Neuronal stem cell (in vitro differentiated cells): ENCODE measurements around the gene THSD7A.
A peak's percentile ranks its signal among the peaks of the same experiment; 100 is the strongest.

Experiments
- DNase-seq: peaks from one replicate; pipeline ENCODE4 v3.0.0-alpha.2; 2013; ENCODE audit warnings: low spot score
- H2AFZ ChIP-seq: one replicate; pipeline ENCODE4 v1.6.1; 2013; ENCODE audit warnings: mild to moderate bottlenecking, low read length, inconsistent platforms
- H2AK5ac ChIP-seq: 2 replicates; pipeline ENCODE4 v1.6.1; 2013; ENCODE audit warnings: low read depth, mild to moderate bottlenecking, inconsistent platforms, low read length, moderate library complexity, mixed read lengths
- H2BK120ac ChIP-seq: 2 replicates; pipeline ENCODE4 v1.6.1; 2013; ENCODE audit warnings: low read depth, mild to moderate bottlenecking, inconsistent platforms, low read length, moderate library complexity, mixed read lengths
- H2BK12ac ChIP-seq: one replicate; pipeline ENCODE4 v1.6.1; 2013; ENCODE audit warnings: low read length, inconsistent platforms
- H2BK15ac ChIP-seq: 2 replicates; pipeline ENCODE4 v1.6.1; 2013; ENCODE audit warnings: mild to moderate bottlenecking, low read length, inconsistent platforms, mixed read lengths
- H2BK5ac ChIP-seq: one replicate; pipeline ENCODE4 v1.6.1; 2013; ENCODE audit warnings: inconsistent platforms, mild to moderate bottlenecking, low read length, moderate library complexity
- H3K14ac ChIP-seq: one replicate; pipeline ENCODE4 v1.6.1; 2013; ENCODE audit warnings: low read length, inconsistent platforms
- H3K18ac ChIP-seq: 2 replicates; pipeline ENCODE4 v1.6.1; 2013; ENCODE audit warnings: low read length, inconsistent platforms
- H3K23ac ChIP-seq: 2 replicates; pipeline ENCODE4 v1.6.1; 2013; ENCODE audit warnings: low read depth, mild to moderate bottlenecking, mixed read lengths, low read length, inconsistent platforms; ENCODE audit not compliant: poor library complexity
- H3K27ac ChIP-seq: replicated peaks from 3 replicates; pipeline ENCODE4 v1.5.1; 2013; ENCODE audit warnings: low read length, inconsistent platforms
- H3K27me3 ChIP-seq, 3 experiments: 2 replicates each; pipeline ENCODE4 v1.6.1; 2013; ENCODE audit warnings: low read length in 3 of 3, mild to moderate bottlenecking in 2 of 3, inconsistent platforms in 1 of 3, low read depth in 1 of 3, mixed read lengths in 1 of 3, moderate library complexity in 1 of 3; ENCODE audit not compliant: control insufficient read depth in 3 of 3, insufficient read depth in 3 of 3
- H3K36me3 ChIP-seq, 2 donors: replicated peaks in 1 of 2; 2 replicates each; pipeline ENCODE4 v1.6.1; 2013; ENCODE audit warnings: low read length in 2 of 2; ENCODE audit not compliant: control insufficient read depth in 2 of 2, insufficient read depth in 2 of 2
- H3K4ac ChIP-seq: 2 replicates; pipeline ENCODE4 v1.6.1; 2013; ENCODE audit warnings: inconsistent platforms, mild to moderate bottlenecking, low read length, moderate library complexity
- H3K4me1 ChIP-seq, 2 donors: 1 replicate in 1 of 2; 2 replicates in 1 of 2; pipeline ENCODE4 v1.6.1; 2013; ENCODE audit warnings: low read length in 2 of 2, low read depth in 1 of 2; ENCODE audit not compliant: control insufficient read depth in 2 of 2, insufficient read depth in 1 of 2
- H3K4me2 ChIP-seq: one replicate; pipeline ENCODE4 v1.6.1; 2013; ENCODE audit warnings: mild to moderate bottlenecking, low read length, inconsistent platforms; ENCODE audit not compliant: insufficient read depth, poor library complexity, severe bottlenecking
- H3K4me3 ChIP-seq, 2 donors: 2 replicates each; pipeline ENCODE4 v1.5.1; 2013; ENCODE audit warnings: low read length in 2 of 2, mild to moderate bottlenecking in 2 of 2, inconsistent platforms in 1 of 2, moderate library complexity in 1 of 2
- H3K79me1 ChIP-seq: one replicate; pipeline ENCODE4 v1.6.1; 2013; ENCODE audit warnings: low read depth, mild to moderate bottlenecking, inconsistent platforms, low read length, moderate library complexity
- H3K9ac ChIP-seq: one replicate; pipeline ENCODE4 v1.6.1; 2013; ENCODE audit warnings: mild to moderate bottlenecking, low read depth, low read length, inconsistent platforms; ENCODE audit not compliant: poor library complexity
- H3K9me3 ChIP-seq, 2 donors: replicated peaks in 1 of 2; 2 replicates each; pipeline versions ENCODE3 to v1.6.1; 2013; ENCODE audit warnings: low read length in 2 of 2, mild to moderate bottlenecking in 2 of 2, inconsistent platforms in 1 of 2, low read depth in 1 of 2, mixed read lengths in 1 of 2, moderate library complexity in 1 of 2; ENCODE audit not compliant: control insufficient read depth in 2 of 2, insufficient read depth in 1 of 2
- H4K8ac ChIP-seq: one replicate; pipeline ENCODE4 v1.6.1; 2013; ENCODE audit warnings: low read depth, mild to moderate bottlenecking, inconsistent platforms, low read length, moderate library complexity
- H4K91ac ChIP-seq: one replicate; pipeline ENCODE4 v1.6.1; 2013; ENCODE audit warnings: low read length, low read depth, mild to moderate bottlenecking, inconsistent platforms; ENCODE audit not compliant: poor library complexity
- WGBS, 2 donors: extraction: QIAGEN DNeasy Blood & Tissue Kit; methylation state at CpG; one replicate each; pipeline ENCODE4 v1.1.7; 2013; ENCODE audit warnings: missing lambda C conversion rate in 2 of 2, mixed read lengths in 1 of 2; ENCODE audit not compliant: insufficient read length in 2 of 2, insufficient replicate concordance in 1 of 2; ENCODE audit errors: extremely low coverage in 2 of 2; 5-methylcytosine and 5-hydroxymethylcytosine counted together

Gene THSD7A

GRCh38 chr7:11612737-11613136 is 219.3 kb downstream of the THSD7A start:
- Histone ChIP-seq H3K9me3 (no peaks in the 10 kb centered on the region), H4K8ac (no peak overlapping the region), H3K14ac (no peak overlapping the region), H3K9ac (no peak overlapping the region), H3K4ac (no peak overlapping the region), H3K4me1 (peaks cover 0 to 2% of the 10 kb centered on the region in 2 donors), H3K4me3 (no peak overlapping the region), H3K27ac (no peak overlapping the region), H4K91ac (no peak overlapping the region), H2AK5ac (no peak overlapping the region), H3K27me3 (no peaks in the 10 kb centered on the region), H3K23ac (no peak overlapping the region), H2BK120ac (no peak overlapping the region), H3K79me1 (no peaks in the 10 kb centered on the region), H2BK5ac (no peak overlapping the region), H3K36me3 (no peaks in the 10 kb centered on the region), H2BK12ac (no peak overlapping the region), H2AFZ (no peak overlapping the region), H3K18ac (no peak overlapping the region), H3K4me2 (no peak overlapping the region), H2BK15ac (no peak overlapping the region)
- no peak for DNase-seq
- WGBS, 2 donors = no CpG with 5 or more reads among the region's 1 CpG

GRCh38 chr7:11609096-11609670 is 222.8 kb downstream of the THSD7A start:
- Histone ChIP-seq H3K27me3 (no peaks in the 10 kb centered on the region), H3K9me3 (no peaks in the 10 kb centered on the region), H2BK120ac (no peak overlapping the region), H2AK5ac (no peak overlapping the region), H3K4me1 (peaks cover 0 to 6% of the 10 kb centered on the region in 2 donors), H2BK5ac (no peak overlapping the region), H3K4me3 (no peak overlapping the region), H2BK15ac (no peak overlapping the region), H4K8ac (no peak overlapping the region), H3K23ac (no peak overlapping the region), H3K36me3 (no peaks in the 10 kb centered on the region), H3K27ac (no peak overlapping the region), H4K91ac (no peak overlapping the region), H3K9ac (no peak overlapping the region), H3K14ac (no peak overlapping the region), H2BK12ac (no peak overlapping the region), H3K4ac (no peak overlapping the region), H2AFZ (peak overlapping the region; percentile 56), H3K4me2 (no peak overlapping the region), H3K18ac (no peak overlapping the region), H3K79me1 (no peaks in the 10 kb centered on the region)
- WGBS, 2 donors = no CpG with 5 or more reads among the region's 2 CpGs
- DNase-seq = no peak

DNA sequence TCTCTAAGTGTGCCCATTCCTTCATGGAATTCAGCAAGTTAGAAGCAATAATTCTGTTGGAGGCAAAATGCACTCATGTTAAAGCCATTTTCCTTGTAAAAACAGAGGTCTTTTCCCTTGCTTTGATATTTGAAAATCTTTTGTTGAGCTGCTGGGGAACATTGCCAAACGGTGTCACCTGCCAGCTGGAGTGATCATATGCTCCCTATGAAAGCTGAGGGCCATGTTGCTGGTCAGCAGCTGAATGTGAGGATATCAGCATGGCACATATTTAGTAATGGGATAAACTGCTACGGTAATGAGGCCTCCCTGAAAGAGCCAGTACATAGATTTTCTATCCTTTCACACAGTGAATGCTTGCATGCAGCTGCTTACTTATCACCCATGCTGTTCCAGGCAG is 224.3 kb downstream of the THSD7A start:
- peaks cover 0 to 6% of the 10 kb centered on the region in 2 donors for H3K4me1 ChIP-seq
- no peak overlapping the region for H3K4ac ChIP-seq
- H3K36me3 ChIP-seq = no peaks in the 10 kb centered on the region
- no peak overlapping the region for H3K14ac ChIP-seq
- H2AK5ac ChIP-seq = no peak overlapping the region
- H2BK15ac ChIP-seq = no peak overlapping the region
- H2AFZ ChIP-seq = no peak overlapping the region
- H3K4me3 ChIP-seq = no peak overlapping the region
- no peak overlapping the region for H2BK12ac ChIP-seq
- no peak overlapping the region for H3K4me2 ChIP-seq
- H2BK5ac ChIP-seq = no peak overlapping the region
- H3K27ac ChIP-seq = no peak overlapping the region
- no peaks in the 10 kb centered on the region for H3K27me3 ChIP-seq
- no peak overlapping the region for H4K8ac ChIP-seq
- DNase-seq = no peak
- no CpG with 5 or more reads among the region's 2 CpGs for WGBS, 2 donors
- H4K91ac ChIP-seq = no peak overlapping the region
- H3K9me3 ChIP-seq = no peaks in the 10 kb centered on the region
- no peak overlapping the region for H3K23ac ChIP-seq
- H3K18ac ChIP-seq = no peak overlapping the region
- H3K9ac ChIP-seq = no peak overlapping the region
- H2BK120ac ChIP-seq = no peak overlapping the region
- H3K79me1 ChIP-seq = no peaks in the 10 kb centered on the region

DNA sequence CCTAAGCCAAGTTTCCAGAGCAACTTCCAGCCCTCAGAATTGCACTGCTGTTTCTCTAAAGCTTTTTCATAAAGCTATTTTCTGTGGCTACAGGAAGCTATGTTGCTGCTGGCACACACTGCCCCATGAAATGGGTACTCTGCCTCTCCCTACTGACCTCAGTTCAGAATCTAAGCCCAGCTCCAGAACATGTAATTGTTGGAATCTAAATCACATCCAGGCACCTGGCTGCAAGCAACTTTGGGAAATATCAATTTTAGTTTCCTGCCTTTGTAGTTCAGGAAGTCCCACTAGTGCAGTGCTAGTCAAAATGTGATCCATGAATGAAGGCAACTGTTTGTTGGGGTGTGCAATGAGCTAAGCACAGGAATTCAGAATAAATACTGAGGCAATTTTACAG is 226.2 kb downstream of the THSD7A start:
- Histone ChIP-seq H3K9me3 (no peaks in the 10 kb centered on the region), H3K23ac (no peak overlapping the region), H3K4me2 (no peak overlapping the region), H3K36me3 (no peaks in the 10 kb centered on the region), H3K4me3 (no peak overlapping the region), H2BK12ac (no peak overlapping the region), H2BK5ac (no peak overlapping the region), H3K27me3 (no peaks in the 10 kb centered on the region), H3K9ac (no peak overlapping the region), H2BK15ac (no peak overlapping the region), H3K18ac (no peak overlapping the region), H3K79me1 (no peaks in the 10 kb centered on the region), H4K8ac (no peak overlapping the region), H3K27ac (no peak overlapping the region), H3K14ac (no peak overlapping the region), H2AFZ (no peak overlapping the region), H2BK120ac (no peak overlapping the region), H3K4ac (no peak overlapping the region), H3K4me1 (peaks cover 0 to 5% of the 10 kb centered on the region in 2 donors), H2AK5ac (no peak overlapping the region), H4K91ac (no peak overlapping the region)
- DNase-seq = no peak
